8988T (cell line): ENCODE results near the gene SLC6A3.
"Not testable (repeated sequence)": the region's sequence is repeated elsewhere in the genome, so short reads cannot be mapped to it uniquely, and the experiment has no call there.

ENCODE experiments used
- DNase-seq: peaks from one replicate; pipeline ENCODE4 v3.0.0; 2011

SLC6A3 gene

DNA sequence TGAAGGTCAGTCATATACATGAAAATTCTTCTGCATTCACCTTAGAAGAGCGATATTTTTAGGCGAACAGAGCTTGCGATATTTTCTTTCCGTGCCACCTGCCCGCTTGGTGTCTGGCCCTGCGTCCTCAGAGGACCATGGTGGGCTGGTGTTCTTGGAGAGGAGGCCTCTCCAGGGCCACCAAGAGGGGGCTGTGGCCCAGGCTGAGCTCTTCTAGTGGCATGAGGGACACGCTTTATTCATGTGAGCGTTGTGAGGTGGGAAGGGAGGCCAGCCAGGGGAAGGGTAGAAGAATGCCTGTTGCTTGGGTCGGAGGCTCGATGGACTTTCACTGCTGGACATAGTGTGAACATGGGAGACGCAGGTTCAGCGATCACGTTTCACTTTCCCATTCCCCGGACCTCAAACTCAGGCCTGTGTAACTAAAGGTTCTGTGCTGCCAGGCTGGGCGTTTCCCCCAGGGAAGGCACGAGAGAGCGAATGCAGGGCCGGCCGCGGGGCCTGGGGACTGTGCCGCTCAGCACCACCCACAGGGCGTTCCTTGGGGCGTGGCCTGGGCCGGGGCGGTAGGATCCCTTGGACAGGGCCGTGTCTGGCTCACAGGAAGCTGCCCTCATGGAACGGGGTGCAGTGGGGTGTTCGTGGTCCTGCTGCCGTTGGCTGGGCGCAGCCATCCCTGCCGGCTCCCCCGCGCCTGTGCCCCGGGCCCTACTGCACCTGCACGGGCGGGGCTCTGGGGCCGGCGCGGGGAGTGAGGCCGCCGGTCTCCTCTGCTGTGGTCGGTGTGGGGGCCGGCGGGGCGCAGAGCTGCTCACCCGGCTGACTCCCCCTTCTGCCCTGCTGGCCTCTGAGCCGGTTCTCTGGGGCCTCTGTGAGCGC lies 59.6 kb downstream of the SLC6A3 start:
- DNase-seq: peak; percentile 99

GRCh38 chr5:1384521-1384920 lies 60.7 kb downstream of the SLC6A3 start:
- no peak for DNase-seq

GRCh38 chr5:1383886-1384401 lies 61.3 kb downstream of the SLC6A3 start:
- no peak for DNase-seq

DNA sequence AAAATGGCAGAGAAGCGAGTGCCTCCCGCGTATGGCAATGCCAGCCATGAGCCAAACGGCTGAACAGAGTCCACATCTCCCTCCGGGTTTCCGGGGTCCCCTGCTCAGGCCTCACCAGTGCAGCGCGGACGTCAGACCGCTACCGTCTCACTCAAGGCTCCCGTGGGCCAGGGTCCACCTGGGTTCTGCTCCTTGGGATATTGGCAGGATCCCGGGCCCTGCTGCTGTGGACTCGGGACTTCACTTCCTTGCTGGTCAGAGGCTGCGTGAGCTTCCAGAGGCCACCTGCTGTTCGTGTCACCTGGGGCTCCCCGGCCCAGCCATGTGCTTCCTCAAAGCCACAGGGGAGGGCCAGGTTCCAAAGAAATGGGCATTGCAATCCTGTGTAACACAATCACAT lies 61.9 kb downstream of the SLC6A3 start:
- no peak for DNase-seq

DNA sequence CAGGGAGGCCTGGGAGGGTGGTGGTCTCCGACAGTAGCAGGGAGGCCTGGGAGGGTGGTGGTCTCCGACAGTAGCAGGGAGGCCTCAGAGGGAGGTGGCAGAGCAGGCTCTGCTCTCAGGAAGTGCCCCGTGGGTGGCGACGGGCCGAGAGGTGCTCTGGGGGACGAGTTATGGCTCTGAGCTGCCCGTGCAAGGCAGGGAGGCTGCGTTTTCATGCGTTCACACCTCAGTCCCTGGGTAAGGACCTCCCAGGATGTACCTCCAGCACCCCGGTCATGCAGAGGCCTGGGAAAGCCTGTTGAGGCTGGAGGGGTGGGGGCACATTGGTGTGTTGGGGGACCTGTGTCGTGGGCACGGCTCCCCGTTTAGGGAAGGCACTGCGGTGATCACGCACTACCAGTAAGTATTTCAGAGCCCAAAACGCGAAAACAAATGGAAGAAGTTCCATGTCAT lies 63.0 kb downstream of the SLC6A3 start:
- no peak for DNase-seq

DNA sequence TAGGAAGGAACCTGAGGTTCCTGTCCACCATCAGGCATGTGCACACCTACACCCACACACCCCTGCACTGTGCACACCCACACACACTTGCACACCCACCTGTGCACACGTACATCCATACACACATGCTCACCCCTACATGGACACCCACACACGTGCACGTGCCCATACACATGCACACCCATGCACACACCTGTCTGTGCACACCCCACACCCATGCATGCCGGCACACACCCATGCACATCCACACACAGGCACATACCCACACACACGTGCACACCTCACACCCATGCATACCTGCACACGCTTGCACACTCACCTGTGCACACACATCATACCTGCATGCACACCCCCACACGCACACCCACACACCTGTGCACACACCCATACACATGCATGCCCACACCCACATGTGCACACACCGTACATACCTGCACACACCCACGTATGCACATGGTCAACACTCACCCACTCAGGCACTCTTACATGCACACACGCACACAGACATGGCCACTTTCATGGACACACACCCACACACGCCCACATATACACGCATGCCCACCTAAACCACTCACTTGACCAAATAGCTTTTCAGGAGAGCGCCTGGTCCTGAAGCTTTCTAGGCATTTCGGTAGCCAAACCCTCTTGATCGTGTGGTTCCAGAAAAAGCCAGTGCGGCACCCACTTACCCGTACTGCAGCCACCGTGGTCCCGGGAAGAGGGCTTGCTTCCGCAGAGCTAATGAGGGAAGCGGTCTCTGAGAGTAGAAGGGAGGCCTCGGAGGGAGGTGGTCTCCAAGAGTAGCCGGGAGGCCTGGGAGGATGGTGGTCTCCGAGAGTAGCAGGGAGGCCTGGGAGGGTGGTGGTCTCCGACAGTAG lies 63.6 kb downstream of the SLC6A3 start:
- DNase-seq: no peak

GRCh38 chr5:1380910-1381309 lies 64.3 kb downstream of the SLC6A3 start:
- no peak for DNase-seq

DNA sequence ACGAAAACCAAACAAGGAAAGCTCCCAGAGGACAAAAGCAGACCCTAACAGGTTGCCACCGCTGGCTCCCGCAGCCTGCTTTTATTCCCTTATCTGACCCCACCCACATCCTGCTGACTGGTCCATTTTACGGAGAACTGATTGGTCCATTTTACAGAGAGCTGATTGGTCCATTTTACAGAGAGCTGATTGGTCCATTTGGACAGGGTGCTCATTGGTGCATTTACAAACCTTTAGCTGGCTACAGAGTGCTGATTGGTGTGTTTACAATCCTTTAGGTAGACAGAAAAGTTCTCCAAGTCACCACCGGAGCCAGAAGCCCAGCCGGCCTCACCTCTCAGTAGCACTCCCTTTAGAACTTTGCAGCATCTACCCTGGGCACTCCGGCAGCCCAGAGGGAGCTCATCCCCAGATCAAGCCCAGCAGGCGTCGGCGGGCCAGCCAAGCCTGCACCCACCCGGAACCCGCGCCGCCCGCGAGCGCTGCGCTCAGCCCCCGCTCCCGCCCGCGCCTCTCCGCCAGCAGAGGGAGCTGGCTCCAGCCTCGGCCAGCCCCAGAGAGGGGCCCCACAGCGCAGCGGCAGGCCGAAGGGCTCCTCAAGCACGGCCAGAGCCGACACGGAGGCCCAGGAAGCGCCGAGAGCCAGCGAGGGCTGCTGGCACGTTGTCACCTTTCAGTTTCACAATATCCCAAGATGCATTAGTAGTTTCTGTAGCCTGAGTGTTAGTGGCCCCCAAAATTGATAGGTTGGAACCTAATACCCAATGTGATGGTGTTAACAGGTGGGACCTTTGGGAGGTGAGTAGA lies 65.0 kb downstream of the SLC6A3 start:
- no peak for DNase-seq

- no peak for DNase-seq
Measured at GRCh38 chr5:1378866-1379659, 66.2 kb downstream of the SLC6A3 start.

DNA sequence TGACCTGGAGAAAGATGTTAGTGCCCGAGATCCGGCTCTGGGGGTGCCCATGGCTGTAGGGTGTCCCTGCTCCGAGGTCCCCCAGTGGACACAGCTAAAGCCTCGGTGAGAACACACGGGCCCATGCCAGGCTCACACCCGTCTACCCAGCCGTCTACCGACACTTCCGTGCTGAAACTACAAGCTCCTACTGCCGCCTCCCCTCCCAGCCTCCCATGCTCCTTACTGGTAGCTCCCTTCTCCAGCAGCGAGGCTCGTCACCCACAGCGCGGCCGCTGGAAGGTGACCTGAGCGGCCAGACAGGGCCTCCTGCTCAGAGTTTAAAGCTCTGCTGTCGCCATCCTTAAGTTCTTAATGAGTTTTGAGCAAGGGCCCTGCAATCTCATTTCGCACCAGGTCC lies 67.1 kb downstream of the SLC6A3 start:
- DNase-seq: no peak

GRCh38 chr5:1376981-1377380 lies 68.3 kb downstream of the SLC6A3 start:
- no peak for DNase-seq

DNA sequence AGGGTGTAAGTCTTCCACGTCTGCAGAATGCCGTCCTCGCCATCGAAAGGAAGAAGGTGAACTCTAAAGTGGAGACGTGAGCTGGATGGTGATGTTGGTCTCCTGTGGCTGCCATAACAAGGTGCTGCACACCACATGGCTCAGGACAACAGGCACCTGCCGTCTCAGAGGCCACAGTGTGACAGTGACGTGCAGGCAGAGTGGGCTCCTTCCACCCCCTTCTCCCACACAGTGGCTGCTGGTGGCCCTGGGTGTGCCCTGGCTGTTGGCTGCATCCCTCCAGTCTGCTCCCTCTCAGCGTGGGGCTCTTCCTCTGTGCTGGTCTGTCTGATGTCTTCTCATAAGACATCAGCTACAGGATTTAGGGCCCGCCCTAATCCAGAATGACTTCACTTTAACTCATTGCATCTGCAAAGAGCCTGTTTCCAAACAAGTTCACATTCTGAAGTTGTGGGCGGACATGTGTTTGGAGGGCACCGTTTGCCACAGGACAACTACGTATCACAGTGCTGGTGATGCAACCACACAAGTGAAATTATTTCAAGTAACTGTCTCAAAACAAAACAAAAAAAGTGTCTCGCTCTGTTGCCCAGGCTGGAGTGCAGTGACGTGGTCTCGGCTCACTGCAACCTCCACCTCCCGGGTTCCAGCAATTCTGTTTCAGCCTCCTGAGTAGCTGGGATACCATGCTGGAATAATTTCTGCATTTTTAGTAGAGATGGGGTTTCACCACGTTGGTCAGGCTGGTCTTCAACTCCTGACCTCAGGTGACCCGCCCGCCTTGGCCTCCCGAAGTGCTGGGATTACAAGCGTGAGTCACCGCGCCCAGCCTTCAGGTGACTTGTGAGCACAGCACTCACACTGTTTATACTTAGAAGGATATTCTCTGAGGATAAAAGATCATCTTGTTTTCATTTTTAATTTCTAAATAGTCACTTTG lies 69.1 kb downstream of the SLC6A3 start:
- no peak for DNase-seq

GRCh38 chr5:1374679-1375055 lies 70.6 kb downstream of the SLC6A3 start:
- no peak for DNase-seq

DNA sequence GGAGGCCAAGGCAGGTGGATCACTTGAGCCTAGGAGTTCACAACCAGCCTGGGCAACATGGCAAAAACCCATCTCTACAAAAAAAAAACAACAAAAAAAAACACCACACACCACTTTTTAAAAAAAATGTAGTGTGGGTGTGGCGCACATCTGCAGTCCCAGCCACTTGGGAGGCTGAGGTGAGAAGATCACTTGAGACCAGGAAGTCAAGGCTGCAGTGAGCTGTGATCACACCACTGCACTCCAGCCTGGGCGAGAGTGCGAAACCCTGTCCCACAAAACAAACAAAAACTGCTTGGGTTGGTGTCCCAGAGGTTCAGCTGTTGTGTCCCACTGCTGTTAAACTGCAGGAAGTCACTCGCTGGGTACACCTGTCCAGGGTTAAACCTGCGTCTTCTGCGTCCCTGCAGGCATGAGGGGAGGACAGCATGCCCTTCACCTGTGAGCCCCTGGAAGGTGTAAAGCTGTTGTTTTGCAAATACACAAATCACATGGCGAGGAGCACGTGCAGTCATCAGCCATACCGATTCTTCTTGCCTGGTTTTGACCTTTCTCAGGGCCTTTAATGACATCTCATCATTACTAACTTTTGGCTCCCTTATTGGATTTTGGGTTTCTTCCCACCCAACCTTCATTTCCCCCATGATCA lies 71.1 kb downstream of the SLC6A3 start:
- no peak for DNase-seq

- DNase-seq: not testable (repeated sequence)
Measured at GRCh38 chr5:1371972-1372342, 73.3 kb downstream of the SLC6A3 start.

- no peak for DNase-seq
Measured at GRCh38 chr5:1371218-1371971, 73.8 kb downstream of the SLC6A3 start.

DNA sequence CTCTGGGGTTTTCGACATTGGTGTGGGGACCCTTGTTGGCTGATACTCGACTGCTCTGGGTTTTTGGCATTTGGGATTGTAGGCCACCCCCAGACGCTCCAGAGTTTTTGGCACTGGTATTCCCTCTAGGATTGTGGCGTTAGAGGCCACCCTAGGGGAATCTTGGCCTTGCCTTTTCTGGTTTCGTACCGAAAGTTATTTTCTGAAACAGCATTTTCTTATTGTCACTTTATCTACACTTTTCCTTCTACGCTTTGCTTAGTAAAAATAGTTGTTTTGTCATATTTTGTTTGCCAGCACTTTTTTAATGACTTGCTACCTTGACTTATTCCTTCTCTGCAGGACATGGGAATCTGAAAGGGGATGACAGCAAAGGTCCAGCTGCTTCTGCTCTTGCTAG lies 75.2 kb downstream of the SLC6A3 start:
- DNase-seq: no peak

- no peak for DNase-seq
Measured at GRCh38 chr5:1368756-1369155, 76.5 kb downstream of the SLC6A3 start.

GRCh38 chr5:1368236-1368635 lies 77.0 kb downstream of the SLC6A3 start:
- DNase-seq: no peak

DNA sequence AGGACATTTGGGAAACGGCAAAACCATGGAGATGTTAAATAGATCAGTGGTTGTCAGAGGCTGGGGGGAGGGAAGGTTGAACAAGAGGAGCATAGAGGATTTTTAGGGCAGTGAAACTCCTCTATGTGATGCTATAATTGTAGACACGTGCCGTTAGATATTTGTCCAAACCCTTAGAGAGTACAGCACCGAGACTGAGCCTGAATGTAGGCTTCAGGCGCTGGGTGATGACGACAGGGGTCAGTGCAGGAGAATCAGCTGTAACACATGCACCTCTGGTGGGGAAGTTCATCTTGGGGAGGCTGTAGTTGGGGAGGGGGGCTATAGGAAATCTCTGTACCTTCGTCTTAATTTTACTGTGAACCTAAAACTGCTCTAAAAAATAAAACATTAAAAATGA lies 78.1 kb downstream of the SLC6A3 start:
- no peak for DNase-seq
